Measurements from ENCODE around the gene VPS50.

Gene VPS50, protein sequence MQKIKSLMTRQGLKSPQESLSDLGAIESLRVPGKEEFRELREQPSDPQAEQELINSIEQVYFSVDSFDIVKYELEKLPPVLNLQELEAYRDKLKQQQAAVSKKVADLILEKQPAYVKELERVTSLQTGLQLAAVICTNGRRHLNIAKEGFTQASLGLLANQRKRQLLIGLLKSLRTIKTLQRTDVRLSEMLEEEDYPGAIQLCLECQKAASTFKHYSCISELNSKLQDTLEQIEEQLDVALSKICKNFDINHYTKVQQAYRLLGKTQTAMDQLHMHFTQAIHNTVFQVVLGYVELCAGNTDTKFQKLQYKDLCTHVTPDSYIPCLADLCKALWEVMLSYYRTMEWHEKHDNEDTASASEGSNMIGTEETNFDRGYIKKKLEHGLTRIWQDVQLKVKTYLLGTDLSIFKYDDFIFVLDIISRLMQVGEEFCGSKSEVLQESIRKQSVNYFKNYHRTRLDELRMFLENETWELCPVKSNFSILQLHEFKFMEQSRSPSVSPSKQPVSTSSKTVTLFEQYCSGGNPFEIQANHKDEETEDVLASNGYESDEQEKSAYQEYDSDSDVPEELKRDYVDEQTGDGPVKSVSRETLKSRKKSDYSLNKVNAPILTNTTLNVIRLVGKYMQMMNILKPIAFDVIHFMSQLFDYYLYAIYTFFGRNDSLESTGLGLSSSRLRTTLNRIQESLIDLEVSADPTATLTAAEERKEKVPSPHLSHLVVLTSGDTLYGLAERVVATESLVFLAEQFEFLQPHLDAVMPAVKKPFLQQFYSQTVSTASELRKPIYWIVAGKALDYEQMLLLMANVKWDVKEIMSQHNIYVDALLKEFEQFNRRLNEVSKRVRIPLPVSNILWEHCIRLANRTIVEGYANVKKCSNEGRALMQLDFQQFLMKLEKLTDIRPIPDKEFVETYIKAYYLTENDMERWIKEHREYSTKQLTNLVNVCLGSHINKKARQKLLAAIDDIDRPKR

DNA sequence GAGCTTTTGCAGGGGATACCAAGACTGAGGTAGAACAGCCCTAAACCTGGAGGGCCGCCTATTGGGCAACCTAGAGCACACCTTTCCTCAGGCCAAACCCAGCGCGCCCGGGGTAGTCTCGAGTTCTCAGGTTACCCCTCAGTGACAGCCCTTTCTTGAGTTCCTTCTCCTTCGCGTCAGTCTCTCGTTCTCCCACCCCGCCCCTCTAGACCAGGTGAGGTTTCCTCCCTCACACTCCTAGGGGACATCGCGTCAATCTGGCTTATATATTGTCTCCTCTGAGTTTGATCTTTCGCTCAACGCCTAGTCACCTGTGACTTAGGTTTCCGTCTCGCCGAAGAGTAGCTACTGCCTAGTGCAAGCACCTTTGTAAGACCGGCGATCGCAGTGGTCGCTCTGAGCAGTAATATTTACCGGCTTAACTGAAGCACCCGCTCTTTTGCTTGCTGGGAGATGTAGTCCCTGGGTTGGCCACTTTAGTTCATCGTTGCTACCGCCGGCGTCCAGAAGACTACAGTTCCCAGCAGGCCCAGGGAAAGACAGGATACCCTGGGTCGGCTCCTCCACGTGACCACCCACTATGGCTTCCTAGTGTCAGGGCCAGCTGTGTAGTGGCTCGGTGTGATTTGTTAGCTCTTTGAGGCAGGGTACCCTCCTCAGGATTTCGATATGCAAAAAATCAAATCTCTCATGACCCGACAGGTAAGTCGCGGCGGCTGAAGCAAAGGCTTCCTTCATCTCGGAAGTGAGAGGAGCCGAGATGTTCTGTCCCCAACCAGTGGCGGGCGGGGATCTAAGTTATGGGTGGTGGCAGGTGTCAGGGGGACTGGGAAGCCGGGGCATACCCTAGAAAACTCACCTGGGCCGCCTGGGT is at the start of gene VPS50:
TSS of gene VPS50 (plus strand) at position 568 of the 874 bp plus-strand sequence. CDS start at position 670, 102 bp downstream.
- DNase-seq (ENCODE audit: low read depth) = peak; percentile 83

DNA sequence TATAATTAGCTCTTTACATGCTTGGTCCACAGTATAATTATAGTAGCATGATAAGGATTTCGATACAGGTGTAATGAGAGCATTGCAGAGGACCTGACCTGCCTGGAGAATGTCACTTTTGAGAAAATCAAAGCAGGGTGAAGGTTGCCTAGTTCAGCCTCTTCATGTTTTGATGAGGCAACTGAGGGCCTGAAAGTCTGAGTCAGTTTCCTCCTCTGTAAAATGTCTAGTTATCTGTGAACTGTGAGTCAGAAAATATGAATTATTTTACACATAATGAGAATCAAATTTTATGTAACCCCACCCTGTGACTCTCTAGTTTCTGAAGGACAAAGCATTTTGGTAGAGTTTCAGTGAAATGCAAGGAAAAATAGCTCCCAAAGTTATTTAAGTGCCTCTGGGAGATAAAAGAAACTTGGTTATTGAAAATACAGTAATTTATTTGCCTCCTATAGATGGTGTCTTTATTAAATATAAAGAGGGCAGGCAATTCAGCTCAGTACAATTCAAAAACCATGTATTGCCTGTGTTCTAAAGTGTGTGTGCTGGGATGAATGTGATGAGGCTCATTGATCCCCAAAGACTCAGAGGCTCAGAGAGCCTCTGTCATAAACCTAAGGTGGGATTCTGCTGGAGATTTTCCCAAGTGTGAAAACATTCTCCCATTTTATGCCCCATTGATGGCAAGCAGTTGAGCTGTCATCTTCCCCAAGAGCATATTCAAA is 46.7 kb upstream of the VPS50 start:
- DNase-seq (ENCODE audit: low read depth) = no peak

DNA sequence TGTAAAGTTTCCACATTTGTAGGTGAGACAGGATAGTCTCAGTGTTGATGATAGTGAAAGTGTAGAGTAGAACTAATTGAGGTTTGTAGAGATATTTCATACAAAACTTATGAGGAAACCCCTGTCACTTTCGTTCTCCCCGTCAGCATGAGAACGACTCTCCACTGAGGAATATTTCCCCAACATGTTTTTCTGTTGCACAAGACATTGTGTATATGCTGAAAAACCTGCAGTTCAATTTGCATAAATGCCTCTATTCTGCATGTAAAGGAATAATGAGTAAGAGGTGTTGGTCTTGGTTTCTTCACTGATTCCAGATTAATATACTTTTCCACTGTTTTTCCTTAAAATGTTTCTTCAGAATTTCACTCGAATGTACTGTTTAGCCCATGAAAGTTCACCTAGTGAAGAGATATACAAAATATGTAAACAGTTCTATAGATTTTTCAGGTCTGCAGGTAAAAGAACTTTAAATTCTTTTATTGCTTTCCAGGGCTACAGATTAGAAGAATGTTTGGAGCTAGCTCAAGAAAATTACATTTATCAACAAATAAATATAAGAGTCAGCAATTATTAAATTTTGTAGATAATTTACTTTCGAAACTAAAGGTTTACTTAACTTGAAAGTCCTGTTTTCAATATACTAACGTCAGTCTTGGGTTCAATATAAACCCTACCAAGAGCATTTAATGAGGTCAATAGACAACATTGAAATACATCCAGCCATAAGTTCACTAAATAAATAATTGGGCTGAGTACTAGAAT is 43.1 kb upstream of the VPS50 start:
- DNase-seq (ENCODE audit: low read depth) = no peak

DNA sequence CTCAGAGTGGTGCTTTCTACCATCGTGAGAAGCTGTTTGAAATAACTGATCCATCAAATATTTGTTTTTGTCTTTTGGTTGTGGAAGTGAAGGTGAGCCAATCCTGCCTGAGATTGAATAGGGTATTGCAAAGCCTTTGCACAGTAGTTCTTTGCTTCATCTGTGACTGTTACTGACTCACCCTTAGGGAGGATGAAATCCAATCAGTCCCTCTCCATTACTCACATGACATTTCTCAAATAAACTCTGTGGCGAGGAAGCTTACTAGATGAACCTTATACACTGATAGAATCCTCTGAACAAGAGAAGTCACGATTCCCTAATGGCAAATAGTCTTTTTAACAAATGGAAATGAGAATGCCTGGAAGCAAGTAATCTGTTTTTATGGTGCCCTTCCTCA is 37.8 kb upstream of the VPS50 start:
- no peak for DNase-seq (ENCODE audit: low read depth)

DNA sequence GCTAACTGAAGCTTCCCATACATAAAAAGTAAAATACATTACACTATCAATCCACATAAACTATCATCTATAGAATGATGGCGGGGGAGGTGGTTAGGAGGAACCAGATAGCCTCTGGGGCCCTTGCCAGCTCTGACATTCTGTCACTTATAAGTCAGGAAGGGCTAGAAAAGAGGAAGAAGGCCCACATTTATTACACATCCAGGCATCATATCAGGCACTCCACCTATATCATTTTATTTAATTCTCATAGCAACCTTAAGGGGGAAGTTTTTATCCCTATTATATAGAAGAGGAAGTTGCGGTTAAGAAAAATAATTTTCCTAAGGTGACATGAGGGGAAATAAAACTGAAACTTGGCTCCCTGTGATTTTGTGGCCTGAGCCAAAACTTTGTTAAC is 35.8 kb upstream of the VPS50 start:
- no peak for DNase-seq (ENCODE audit: low read depth)

DNA sequence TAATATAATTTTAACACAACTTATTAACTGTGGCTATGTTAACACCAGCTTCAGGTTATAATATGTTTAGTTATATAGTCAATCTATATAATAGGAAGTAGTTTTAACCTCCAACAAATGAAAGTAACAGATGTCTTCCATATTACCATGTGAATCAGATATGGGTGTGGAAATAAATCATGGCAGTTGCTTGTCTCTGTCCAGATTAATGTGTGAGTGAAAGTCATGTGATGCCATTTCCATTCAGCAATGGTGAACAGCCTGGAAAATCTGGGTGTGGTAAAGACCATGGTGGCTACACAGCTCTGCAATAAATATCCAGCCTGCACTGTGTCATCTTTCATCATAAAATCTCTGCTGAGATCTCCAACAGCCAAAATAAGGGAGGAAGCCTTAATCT is 33.7 kb upstream of the VPS50 start:
- DNase-seq (ENCODE audit: low read depth) = no peak

DNA sequence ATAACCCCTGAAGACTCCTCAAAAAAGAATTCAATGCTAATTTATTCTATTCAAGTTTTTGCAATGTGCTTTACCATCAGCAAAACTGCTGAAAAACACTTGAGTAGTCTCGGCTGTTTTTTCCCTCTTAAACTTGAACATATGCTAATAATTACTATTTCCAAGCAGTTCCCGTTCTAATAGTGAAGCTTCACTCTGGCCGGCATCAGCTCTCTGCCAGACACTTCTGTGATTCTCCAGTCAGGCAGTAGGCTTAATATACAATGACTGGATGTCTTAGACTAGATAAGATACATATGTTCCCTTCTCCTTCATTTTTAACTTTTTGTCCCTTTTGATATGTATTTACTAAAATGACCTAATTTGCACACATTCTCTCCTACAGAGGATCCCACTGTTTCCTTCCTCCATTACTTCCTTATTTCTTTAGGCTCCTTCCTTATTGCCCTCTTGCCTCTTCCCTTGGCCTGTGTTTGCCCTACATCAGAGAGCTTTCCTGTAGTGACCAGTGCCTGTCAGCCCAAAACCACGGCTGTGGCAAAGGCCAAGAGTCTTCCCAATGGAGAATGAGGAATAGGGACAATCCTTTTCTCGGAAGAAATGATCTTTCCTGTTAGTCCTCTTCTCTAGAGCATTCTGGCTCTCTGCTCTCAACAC is 29.4 kb upstream of the VPS50 start:
- no peak for DNase-seq (ENCODE audit: low read depth)

DNA sequence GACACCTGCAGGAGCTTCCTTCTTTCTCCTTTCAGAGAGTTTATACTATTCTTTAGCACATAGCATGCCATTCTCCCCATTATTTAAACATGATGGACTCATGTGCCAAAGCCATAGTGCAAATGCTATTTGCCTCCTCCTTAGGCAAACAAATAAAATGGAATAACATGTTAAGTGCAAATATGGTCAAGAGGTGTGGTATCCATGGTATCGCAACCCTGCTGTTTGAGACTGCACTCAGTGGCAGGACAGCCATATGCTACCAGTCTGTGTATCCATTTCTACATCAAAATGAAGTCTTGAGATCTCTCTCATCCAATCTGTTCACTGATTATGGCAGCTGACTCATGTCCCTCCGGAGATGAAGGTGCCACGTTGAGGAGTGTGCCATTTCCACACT is 28.7 kb upstream of the VPS50 start:
- no peak for DNase-seq (ENCODE audit: low read depth)

DNA sequence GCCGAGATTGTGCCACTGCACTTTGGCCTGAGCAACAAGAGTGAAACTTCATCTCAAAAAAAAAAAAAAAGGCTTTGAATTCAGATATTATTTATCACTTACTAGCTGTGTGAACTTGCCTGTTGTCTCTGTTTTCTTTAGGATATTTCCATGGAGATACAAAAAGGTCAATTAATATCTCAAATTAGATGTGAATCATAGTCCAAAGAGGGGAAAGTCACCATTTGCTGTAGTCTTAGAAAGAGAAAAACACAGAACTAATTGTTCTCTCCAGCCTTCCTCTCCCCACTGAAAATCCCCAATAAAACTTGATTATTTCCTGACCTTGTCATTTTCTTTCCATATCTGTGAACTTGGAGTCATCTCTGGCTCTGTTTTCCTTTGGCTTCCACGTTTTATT is 27.1 kb upstream of the VPS50 start:
- DNase-seq (ENCODE audit: low read depth) = no peak

DNA sequence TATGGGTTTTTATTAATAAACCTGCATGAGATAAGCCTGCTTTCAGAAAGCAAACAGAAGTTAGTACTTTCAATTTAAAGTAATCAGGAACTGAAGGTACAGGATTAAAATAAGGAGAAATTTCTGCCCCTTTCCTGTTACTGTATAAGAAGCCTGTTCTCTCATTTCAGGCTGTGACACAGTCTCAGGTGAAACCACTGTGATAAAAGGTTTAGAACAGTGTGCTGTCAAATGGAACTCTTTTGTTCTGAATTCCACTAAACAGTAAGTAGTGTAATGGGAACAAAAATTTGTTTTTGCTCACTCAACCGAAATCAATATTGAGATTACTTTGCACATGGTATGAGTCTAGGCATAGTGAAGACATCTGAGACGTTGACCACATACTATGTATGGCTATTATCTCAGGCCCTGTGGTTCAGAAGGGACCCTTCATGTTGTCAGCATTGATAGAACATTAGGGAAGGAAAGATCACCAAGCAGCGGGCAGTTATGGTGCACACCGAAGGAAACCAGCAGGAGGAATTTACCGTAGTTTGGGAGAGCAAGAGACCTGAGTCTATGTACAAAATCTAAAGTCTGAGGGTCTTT is 20.8 kb upstream of the VPS50 start:
- DNase-seq (ENCODE audit: low read depth) = no peak

DNA sequence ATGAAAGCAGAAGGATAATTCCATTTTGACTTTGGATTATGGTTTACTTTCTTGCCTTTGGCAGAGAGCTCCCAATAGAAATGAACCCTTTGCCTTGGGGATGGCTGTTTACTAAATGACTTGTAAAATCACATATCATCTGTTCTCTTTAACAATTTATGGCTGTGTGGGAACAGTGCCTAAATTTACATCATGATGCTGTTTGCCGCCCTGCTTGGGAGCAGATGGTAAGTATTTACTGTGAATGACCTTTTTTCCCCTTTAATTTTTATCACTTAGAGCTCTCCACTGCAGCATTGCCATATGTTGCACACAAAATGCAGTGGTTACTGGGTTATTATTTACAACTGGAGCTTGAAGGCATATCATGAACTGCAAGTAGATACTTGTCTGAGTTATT is 19.3 kb upstream of the VPS50 start:
- no peak for DNase-seq (ENCODE audit: low read depth)

DNA sequence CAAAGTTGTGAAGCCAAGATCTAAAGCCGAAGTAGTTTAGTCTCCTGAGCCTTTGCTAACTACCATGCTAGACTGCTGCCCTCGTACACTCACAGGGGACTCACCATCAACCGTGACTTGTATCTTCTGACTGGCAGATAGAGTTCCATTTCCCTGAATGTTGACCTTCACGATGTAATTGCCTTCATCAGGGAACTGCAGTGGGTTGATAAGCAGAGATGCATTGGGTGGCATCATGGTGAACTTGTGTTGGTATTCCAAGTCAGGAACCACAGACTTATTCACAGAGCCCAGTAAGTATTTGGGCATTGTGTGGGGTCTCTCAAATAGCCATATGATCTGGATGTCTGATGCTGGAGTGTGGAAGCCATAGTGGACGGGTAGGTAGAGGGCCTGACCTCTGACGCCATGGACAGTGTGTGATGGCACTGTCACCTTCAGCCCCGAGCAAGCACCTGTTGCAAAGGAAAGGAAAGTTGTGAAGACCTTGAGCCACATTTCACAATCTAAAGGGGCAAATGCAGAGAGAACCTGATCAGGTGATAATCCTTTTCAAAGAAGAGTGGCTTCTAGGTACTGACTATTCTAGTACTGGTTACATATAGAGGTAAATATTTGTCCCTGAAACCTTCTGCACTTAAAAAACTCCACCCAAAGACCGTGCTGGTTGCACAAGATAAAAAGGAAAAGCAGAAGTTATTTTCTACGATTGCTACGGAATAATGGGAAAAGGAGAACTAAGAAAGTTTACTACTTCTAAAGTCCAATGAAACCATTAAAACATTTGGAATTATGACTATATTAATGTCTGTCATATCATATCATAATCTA is 13.0 kb upstream of the VPS50 start:
- no peak for DNase-seq (ENCODE audit: low read depth)

DNA sequence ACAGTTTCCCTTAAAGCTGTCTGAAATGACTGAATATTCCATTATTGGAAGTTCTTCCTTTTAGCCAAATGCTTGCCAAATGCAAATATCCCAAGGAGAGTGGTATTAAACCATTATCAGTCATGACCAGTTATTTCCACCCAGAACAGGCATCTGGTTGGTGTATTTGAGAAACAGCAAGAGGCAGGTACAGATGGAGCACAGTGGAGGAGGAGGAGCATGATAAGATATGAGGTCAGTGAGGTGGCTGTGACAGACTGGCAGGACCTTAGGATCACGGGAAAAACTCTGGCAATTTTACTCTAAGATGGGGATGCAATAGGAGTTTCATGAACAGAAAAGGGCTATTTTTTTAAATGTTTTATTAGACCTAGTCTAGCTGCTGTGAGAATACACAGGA is 12.3 kb upstream of the VPS50 start:
- DNase-seq (ENCODE audit: low read depth) = no peak

DNA sequence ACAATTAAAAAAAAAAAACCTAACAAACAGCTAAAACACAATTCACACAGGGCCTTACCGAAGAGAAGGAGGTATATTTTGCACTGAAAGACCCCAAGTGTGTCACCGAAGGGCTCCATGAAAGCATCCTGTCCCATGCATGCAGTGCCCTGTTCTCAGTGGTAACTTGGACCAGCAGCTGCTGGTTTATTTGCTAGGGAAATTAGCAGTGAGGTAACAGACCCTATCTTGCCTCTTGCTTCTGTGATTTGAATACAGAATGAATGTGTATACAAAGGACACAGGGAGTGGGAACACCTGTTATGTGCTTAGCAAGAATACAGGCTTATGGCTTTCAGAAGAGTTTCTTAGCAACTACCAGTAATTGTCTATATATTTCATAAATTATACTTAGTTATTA is 5.9 kb upstream of the VPS50 start, which contains the start of gene HEPACAM2:
TSS of gene HEPACAM2 (minus strand) at position 160 of the 400 bp plus-strand sequence.
- no peak for DNase-seq (ENCODE audit: low read depth)

DNA sequence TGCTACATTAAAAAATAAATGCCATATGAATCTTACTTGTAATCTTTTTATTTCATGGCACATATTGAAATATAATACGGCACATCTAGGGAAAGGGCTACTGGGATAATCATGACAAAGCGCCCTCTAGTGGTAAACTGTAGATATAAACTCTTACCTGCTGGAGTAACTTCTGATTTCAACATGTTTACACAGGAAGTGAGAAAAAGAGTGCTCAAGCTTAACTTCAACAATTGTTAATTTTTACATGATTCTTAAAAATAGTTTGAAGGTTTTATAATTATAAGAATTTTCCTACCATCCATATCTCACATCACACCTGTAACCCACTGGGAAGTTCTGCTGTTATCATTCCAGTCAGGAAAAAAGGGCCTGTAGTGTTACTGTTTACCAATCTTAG is 3.9 kb upstream of the VPS50 start:
- DNase-seq (ENCODE audit: low read depth) = no peak

DNA sequence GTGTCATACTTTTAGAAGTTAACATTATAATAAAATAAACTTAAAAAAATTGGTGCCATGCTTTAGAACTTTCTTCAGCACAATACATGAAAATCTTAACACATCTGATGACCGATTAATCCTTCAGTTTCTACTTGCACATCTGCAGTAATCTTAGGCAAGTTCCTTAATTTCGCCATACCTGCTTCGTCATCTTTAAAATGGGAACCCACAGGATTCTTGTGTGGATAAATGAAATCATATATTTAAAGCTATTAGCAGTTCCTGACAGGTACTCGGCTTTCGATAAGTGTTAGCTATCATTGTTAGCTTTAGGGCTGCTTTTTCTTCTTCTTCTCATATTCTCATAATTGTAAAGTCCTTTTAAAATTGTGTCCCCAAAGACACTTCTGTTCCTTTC is 907 bp upstream of the VPS50 start:
- no peak for DNase-seq (ENCODE audit: low read depth)

DNA sequence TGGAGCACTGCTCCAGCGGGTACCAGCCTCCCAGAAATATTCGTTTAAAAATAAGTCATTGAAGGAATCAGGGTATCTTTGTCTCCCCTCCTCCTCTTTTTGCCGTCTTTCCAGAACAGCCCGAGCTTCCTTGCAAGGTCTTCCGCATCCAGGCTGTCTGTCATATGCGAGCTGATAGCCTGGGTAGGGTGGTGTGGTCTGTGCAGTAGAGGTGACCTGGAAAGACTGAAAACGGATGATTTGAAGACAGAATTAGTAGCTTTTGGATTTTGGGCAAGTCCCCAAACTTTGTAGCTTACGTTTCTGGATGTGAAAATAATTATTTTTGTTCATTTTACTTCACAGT is 480 bp downstream of the VPS50 start:
- no peak for DNase-seq (ENCODE audit: low read depth)

DNA sequence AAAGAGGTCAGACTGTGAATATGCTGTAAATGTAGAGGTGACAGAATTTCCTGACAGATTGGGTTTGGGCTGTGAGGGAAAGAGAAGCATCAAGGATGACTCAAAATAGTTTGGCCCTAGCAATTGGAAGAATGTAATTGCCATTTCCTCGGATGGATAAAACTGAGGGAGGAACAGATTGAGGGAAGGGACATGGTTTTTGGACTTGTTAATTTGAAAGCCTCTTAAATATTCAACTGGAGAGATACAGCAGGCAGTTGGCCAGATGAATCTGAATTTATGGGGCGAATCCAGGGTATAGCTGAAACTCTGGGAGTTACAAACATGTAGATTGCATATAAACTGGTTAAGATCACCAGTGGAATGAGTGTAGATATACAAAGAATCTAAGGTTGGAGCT is 3.4 kb downstream of the VPS50 start:
- DNase-seq (ENCODE audit: low read depth) = no peak

DNA sequence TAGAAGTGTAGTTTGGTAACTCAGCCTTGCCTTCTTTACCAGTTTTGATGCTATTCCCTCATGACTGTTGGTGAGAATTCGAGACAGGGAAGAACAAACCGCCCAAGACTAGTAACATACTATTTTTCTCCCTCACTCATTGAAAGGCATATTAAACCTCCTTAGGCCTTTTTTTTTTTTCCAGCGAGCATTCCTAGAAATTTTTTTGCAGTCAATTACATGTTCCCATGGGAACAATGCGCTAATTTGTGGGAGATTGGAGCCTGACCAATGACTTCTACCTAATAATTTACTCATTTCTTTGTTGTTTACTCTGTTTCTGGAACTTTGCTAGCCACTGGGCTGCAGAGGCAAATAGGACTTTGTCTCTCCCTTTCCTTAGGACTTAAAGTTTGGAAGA is 6.0 kb downstream of the VPS50 start:
- no peak for DNase-seq (ENCODE audit: low read depth)
